Head of caudate nucleus (tissue), 42 donors: ENCODE data around the gene LTBP1.
"Not testable (repeated sequence)": the region's sequence is repeated elsewhere in the genome, so short reads cannot be mapped to it uniquely, and the experiment has no call there.

Source experiments
- DNase-seq, 42 donors: peaks; one replicate each; pipeline versions ENCODE4 v3.0.0 to v3.0.0-alpha.2; 2020 to 2021; ENCODE audit warnings: mixed read lengths in 7 of 42
- intact Hi-C: fragments of 100-400 bp; cut with DNase I; formaldehyde crosslinking; loops from one replicate; pipeline ENCODE4 v1.15.0; 2022

LTBP1 gene

DNA sequence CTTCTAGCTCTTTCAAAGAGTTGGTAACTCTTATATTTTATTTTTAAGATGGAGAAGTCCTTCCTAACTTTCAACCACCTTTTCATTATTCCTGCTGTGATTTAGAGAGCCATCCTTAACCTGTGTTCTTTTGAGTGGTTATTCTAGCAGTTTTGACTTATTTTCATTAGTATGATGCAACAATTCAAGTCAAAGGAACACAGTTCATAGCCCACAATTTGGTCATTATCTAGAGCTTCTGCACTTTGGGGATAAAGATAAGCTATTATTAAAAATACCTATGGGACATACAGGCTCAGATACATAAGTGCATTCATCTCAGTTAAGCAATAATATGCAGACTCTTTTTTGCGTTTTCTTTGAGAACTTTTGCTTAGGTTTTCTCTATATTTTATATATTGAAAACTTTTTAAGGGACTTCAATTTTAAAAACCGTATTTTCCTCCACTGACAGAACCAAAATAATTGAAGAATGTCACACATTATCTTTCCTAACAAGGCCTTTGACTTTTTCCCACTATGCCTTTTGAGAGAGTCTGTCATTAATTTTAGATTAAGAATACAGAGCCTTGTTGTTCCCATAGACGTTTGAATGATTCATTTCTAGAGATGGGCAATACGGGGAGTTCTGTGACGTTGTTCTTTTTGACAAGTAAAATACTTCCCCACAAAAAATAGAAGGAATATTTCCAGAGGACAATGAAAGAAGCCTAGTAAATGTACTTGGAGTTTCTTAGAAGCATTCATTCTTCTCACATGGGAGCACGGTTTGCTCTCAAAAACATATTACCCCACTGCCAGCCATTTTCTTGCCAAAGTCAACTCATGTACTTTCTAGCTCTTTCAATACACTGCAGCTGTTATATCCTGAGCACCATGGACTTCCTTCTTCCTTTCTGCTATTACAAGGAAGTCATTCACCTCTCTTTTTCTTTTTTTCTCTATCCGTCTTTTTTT is 486.8 kb downstream of the LTBP1 start:
- intact Hi-C loops = no loop called here
- DNase-seq = peak in 1 of 42 donors; percentile 6

GRCh38 chr2:33435518-33435917 is 488.8 kb downstream of the LTBP1 start:
- DNase-seq = no peak
- intact Hi-C loops = no loop called here

DNA sequence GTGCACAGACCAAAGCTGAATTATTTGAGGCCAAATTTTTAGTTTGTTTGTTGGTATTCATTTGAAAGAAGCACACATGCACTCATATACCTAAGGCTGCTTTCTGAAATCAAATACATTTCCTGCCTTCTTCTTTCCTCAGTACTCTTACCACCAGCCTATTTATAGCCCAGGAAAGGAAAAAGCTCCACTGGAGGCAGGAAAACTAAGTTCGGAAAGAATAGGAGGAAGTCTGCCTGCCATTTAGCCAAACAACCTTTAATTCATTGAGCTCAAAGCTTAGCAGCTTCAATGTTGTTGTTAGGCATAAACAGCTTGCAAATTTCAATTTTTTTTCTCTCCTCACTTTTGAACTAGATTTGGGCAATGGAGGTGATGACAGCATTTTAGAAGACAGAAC is 489.3 kb downstream of the LTBP1 start:
- intact Hi-C loops = no loop called here
- no peak for DNase-seq

DNA sequence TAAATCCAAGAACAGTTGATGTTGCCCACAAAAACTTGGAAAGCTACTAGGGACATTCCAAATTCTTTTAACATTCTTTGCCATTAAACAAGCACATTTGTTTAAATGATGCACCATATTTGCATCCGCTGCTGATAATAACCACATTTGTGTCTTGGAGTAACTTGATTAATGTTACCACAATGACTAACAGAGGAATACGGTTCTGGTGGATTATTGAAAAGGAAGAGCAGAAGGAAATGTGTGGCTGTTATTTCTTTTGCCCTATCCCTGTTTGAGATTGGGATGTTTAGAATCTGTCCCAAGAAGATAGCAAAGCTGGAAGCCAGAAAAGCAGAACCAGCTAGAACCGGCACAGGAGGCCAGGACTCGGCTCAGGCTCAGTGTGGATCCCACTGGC is 490.5 kb downstream of the LTBP1 start:
- intact Hi-C loops = no loop called here
- no peak for DNase-seq

DNA sequence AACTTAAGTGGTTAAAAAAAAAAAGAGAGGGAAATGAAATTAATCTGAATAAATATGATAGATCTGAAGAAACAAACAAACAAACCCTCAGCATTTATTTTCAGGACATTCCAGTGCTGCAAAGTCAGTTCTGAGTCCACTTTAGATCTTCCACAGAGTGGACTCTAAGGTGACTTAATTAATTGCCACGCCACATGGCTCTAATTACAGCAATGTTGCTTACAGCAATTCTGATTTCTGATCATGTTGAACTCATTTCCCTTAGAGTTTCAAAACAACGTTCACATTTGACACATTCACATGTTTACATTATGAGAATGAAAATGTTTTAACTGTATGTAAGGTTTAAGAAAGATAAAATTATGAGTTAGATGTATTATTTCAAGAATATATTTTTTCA is 491.1 kb downstream of the LTBP1 start:
- no peak for DNase-seq
- intact Hi-C loops = no loop called here

GRCh38 chr2:33441235-33441810 is 494.6 kb downstream of the LTBP1 start:
- intact Hi-C loops = no loop called here
- peak in 41 of 42 donors; percentile 29 to 90 (median 73) for DNase-seq

GRCh38 chr2:33442052-33442451 is 495.3 kb downstream of the LTBP1 start:
- intact Hi-C loops = not testable (repeated sequence)
- DNase-seq = peak in 5 of 42 donors; percentile 3 to 56 (median 15)

DNA sequence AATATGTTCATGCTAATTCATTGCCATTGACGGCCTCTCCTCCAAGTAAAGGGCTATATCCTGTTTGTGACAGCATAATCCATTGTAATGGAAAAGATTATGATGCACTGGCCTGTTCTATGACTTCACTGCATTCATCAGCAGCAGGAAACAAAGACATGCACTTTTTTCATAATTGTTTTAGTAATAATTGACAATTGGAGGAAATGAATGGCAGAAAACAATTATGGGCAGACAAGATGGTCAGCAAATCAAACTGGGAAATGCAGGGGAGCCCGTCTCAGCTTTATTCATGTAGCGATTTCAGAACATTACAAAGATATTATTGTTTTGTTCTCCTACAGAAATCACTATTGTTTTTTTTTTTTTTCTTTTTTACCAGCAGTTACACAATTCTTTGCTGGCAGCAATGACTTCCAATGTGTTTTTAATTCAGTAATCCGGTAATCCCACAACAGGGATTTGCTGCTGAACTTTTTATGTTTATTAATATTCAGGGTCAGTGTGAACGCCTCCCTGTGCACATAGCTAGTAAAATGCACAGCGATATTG is 495.9 kb downstream of the LTBP1 start:
- intact Hi-C loops = no loop called here
- peak in 28 of 42 donors; percentile 6 to 81 (median 42) for DNase-seq

DNA sequence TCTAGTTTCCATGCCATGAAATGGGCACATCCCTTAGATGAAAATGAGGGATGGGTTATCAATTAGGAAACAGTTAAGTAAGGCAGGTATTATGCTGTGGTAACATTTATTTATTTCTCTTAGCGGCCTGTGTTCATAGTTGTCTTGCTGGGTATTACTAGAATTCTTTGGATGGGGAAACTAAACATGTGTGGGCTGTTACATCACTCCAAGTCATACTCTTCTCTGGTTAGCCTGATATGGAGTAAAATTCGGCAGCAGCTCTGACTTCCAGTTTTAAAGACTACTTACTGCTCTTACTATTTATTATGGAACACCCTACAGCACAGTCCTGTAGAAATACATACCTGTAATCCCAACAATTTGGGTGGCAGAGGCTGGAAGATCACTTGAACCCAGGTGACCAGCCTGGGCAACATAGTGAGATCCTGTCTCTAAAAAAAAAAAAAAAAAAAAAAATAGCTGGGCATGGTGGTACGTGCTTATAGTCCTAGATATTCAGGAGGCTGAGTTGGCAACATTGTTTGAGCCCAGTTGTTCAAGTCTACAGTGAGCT is 496.6 kb downstream of the LTBP1 start:
- DNase-seq = no peak

DNA sequence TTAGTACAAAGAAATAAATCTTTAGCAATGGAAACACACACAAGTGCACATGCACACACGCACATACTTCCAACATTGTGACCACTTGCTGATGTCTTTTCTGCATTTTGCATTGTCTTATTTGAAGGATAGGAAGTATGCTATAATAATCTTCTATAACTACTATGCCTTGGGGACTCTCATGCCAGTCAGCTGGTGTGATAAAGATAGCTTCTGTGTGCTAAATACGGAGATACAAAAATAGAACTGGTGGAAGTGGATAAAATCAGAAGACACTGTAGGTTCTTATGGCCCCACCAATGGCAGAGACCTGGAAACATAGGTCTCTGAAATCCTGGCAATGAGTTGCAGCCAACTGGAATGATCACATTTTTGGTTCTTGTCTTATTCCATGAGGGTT is 498.2 kb downstream of the LTBP1 start:
- intact Hi-C loops = no loop called here
- no peak for DNase-seq

More for the DNA sequence above, 496.6 kb downstream of the LTBP1 start:
- intact Hi-C loops = no loop called here

DNA sequence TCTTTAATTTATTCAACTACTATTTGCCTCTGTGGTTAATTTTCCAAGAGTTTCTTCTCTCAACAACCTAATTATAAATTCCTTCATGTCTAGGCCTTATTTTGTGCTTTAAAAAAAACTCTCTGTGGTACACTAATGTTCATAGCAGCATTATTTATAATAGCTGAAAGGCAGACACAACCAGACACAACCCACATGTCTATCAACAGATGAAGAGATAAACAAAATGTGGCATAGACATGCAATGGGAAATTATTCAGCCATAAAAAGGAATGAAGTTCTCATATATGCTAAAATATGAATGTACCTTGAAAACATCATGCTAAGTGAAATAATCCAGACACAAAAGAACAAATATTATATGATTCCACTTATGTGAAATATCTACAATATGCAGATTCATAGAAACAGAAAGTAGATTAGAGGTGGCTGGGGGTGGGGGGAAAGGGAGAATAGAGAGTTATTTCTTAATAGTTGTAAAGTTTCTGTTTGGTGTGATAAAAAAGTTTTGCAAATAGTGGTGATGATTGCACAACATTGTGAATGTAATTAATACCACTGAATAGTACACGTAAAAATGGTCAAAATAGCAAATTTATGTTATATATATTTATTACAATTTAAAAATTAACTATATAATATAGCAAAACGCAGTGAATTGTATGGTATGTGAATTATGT is 501.6 kb downstream of the LTBP1 start:
- intact Hi-C loops = no loop called here

More for the DNA sequence above, 501.6 kb downstream of the LTBP1 start:
- DNase-seq = no peak
